H1 (cell line): ENCODE results near the gene TTC21A. TPM values are rescaled to one million over a fixed set of nuclear protein-coding genes. Genes with fewer than 3 reads are reported as not detected.

Experiments used
- RFX5 ChIP-seq: IDR thresholded peaks from 2 replicates; pipeline ENCODE4 v1.6.1; 2011; ENCODE audit warnings: low read depth, low read length, improper control_type of control experiment, borderline replicate concordance
- polyA plus RNA-seq, 7 experiments: library from polyadenylated mRNA; depleted of rRNA in 3 of 7; stranded (reverse) in 5 of 7; unstranded in 2 of 7; fragments of >200 nt in 5 of 7; fragments of 200-250 nt in 2 of 7; gene quantifications; 1 replicate in 5 of 7; 2 replicates in 1 of 7; 4 replicates in 1 of 7; pipeline versions ENCODE4 v1.2.1 to v1.2.3, GENCODE V29; 2011 to 2013; ENCODE audit warnings: missing spikeins in 2 of 7, mixed read lengths in 2 of 7
- total RNA-seq: library from RNA; stranded (reverse); fragmentation: NEBNext Ultra II Directional; extraction: Animal tissue kit (Norgen Biotek cat#: 25700); gene quantifications from 2 replicates; pipeline ENCODE4 v1.2.1, GENCODE V29; 2021

TTC21A gene
- total and polyA plus RNA-seq, 2 of the 8 experiments (the other 6 are each of a cell fraction or from before 2014, with no cell fraction given), result 2.3 to 2.8 TPM

- no peak for TF ChIP-seq RFX5
Observed at GRCh38 chr3:39082666-39083313, 24.7 kb upstream of the TTC21A start (continued).
